Putamen (tissue), 1 donor: ENCODE measurements around the gene RIPK4.

Source experiments
- DNase-seq: peaks from one replicate; pipeline ENCODE4 v3.0.0-alpha.2; 2016; ENCODE audit warnings: low spot score

Gene RIPK4

GRCh38 chr21:41753006-41753898 lies 13.6 kb downstream of the RIPK4 start:
- DNase-seq: no peak

GRCh38 chr21:41752231-41752681 lies 14.6 kb downstream of the RIPK4 start:
- no peak for DNase-seq

- DNase-seq: no peak
Measured at GRCh38 chr21:41751611-41752011, 15.2 kb downstream of the RIPK4 start.

GRCh38 chr21:41750532-41751151 lies 16.2 kb downstream of the RIPK4 start:
- DNase-seq: no peak

GRCh38 chr21:41750051-41750450 lies 16.8 kb downstream of the RIPK4 start:
- DNase-seq: no peak

GRCh38 chr21:41749286-41749685 lies 17.6 kb downstream of the RIPK4 start:
- DNase-seq: no peak

- DNase-seq: no peak
Measured at GRCh38 chr21:41747943-41748738, 18.7 kb downstream of the RIPK4 start.

- DNase-seq: no peak
Measured at GRCh38 chr21:41746744-41747006, 20.2 kb downstream of the RIPK4 start.

GRCh38 chr21:41745971-41746743 lies 20.7 kb downstream of the RIPK4 start:
- no peak for DNase-seq

GRCh38 chr21:41745026-41745820 lies 21.6 kb downstream of the RIPK4 start:
- DNase-seq: no peak

GRCh38 chr21:41744028-41744930 lies 22.6 kb downstream of the RIPK4 start:
- DNase-seq: no peak

GRCh38 chr21:41743321-41744027 lies 23.4 kb downstream of the RIPK4 start:
- no peak for DNase-seq

GRCh38 chr21:41742073-41742875 lies 24.6 kb downstream of the RIPK4 start:
- no peak for DNase-seq

GRCh38 chr21:41741253-41742072 lies 25.4 kb downstream of the RIPK4 start:
- DNase-seq: no peak

GRCh38 chr21:41740604-41741252 lies 26.1 kb downstream of the RIPK4 start:
- DNase-seq: no peak

- no peak for DNase-seq
Measured at GRCh38 chr21:41739936-41740335, 26.9 kb downstream of the RIPK4 start.

GRCh38 chr21:41739011-41739410 lies 27.8 kb downstream of the RIPK4 start:
- DNase-seq: no peak
